SK-N-MC (cell line): ENCODE data around the gene MEN1.

Experiments used
- EZH2 ChIP-seq: fragments of 200-600 bp; sonication (generic); IDR thresholded peaks from one replicate; pipeline ENCODE4 v1.6.1; 2017; ENCODE audit warnings: antibody characterized with exemption
- POLR2AphosphoS5 ChIP-seq: IDR thresholded peaks from 2 replicates; pipeline ENCODE4 v1.6.1; 2012; ENCODE audit warnings: mild to moderate bottlenecking, low read depth, low read length, borderline replicate concordance

GRCh38 chr11:64834723-64835615, 24.6 kb upstream of the MEN1 start:
- TF ChIP-seq EZH2 (no peak), POLR2AphosphoS5 (no peak)
